NCI-H128 (cell line): ENCODE measurements around the gene ARL14EP.

Experiments used
- DNase-seq: peaks from one replicate; lab custom pipeline; 2025; ENCODE audit not compliant: unreplicated experiment; lab: John Stamatoyannopoulos, UW

Gene ARL14EP

GRCh38 chr11:30377347-30377746 lies 54.4 kb downstream of the ARL14EP start:
- DNase-seq = no peak

- no peak for DNase-seq
Measured at GRCh38 chr11:30380846-30381245, 57.9 kb downstream of the ARL14EP start.

- no peak for DNase-seq
Measured at GRCh38 chr11:30381879-30382278, 59.0 kb downstream of the ARL14EP start.
